Measurements from ENCODE around the gene PMCH. TPM values are rescaled to one million over a fixed set of nuclear protein-coding genes. Genes with fewer than 3 reads are reported as not detected.
"Not testable (repeated sequence)": the region's sequence is repeated elsewhere in the genome, so short reads cannot be mapped to it uniquely, and the experiment has no call there.

Gene PMCH, protein sequence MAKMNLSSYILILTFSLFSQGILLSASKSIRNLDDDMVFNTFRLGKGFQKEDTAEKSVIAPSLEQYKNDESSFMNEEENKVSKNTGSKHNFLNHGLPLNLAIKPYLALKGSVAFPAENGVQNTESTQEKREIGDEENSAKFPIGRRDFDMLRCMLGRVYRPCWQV
- not detected for total RNA-seq

DNA sequence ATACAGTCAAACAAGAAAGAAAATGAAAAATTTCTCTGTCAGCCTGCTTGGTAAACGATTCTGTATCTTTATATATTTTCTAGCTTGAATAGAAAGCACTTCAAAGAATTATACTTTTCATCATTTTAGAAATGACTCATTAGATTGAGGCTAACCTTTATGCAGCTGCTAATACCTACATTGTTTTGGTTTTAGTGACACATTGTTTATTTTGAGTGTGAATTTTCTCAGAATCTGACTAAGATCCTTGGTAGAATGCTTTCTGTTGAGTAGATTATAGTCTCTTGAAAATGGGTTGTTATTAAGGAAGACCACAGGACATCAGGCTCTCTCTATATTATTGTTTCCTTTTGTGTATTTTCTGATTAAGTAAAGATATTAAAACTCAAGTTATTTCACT is at the start of gene PMCH:
Gene PMCH (minus strand): TSS at position 45 of the 400 bp plus-strand sequence. CDS start 63 bp downstream, outside the sequence.
- DNase-seq, result no peak

DNA sequence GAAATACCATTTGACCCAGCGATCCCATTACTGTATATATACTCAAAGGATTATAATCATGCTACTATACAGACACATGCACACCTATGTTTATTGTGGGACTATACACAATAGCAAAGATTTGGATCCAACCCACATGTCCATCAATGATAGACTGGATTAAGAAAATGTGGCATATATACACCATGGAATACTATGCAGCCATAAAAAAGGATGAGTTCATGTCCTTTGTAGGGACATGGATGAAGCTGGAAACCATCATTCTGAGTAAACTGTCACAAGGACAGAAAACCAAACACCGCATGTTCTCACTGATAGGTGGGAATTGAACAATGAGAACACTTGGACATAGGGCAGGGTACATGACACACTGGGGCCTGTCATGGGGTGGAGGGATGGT is 43.2 kb upstream of the PMCH start:
- DNase-seq, result not testable (repeated sequence)

DNA sequence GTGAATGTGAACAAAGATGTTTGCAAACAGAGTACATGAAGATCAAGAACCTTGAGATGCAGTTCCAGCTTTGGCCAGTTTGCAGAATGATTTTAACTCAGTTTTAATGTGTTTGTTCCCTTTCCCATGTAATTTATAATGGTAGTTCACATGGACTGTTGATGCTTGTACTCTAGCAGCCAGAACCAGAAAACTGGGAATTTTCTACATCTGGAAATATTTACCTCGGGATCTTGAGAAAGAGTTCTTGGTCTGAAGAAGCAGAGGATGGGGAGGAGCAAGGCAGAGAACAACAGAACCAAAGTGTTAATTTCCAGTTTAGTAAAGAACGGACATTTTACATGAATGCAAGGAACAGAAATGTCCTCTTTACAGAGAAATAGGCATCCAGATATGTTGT is 37.0 kb upstream of the PMCH start:
- no peak for DNase-seq

DNA sequence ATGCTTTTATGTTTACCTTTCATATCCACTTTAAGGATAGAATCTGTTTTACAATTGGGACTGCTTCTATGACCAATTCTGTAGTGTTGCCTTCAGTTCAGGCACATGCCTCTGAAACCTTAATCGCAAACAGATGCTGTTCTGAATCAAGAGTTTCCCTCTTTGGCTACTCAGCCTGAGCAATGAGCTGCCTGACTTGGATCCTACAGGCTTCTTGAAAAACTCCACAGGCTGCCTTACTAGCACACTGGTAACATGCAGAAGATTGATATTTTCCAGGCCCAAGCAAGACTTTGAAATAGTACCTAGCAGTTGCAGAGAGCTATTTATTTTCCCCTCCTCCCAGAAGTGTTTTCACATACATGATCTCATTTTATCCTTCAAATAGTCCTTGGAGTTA is 34.8 kb upstream of the PMCH start:
- DNase-seq, result peak; percentile 91

DNA sequence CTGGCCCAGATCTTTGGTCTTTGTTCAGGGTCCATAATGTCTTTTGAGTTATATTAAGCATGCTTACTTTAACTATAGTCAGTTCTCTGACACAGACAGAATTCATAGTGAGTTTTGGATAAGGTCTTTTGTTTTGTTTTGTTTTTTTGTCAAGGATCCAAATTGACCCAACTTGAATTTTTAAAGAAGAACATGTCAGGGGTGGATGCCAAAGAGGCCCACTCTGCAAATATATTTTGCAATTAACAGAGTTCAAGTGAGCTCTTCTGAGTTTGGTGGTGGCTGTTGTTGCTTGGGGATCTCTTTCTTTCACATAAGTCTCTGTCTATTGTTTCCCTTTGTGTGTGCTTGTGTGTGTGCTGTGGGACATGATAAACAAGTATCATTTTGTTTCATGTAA is 34.4 kb upstream of the PMCH start:
- DNase-seq, result peak; percentile 71

DNA sequence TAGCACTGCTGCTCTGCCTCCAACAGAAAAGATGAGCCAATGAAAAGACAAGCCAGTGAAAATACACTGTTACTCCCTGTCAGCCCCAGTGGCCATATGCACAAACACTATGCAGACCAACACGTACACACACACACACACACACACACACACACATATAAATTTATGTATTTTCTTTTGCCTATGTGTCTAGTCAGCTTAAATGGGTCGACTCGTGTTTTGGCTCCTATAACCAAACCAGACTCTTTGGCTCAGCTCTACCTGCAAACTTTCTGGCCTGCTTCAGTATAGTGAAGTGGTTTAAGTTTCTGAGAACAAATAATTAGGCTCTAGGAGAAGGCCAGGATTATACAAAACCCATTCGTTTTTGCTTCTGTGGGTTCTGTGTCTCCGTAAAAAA is 30.3 kb upstream of the PMCH start:
- peak; percentile 30 for DNase-seq

DNA sequence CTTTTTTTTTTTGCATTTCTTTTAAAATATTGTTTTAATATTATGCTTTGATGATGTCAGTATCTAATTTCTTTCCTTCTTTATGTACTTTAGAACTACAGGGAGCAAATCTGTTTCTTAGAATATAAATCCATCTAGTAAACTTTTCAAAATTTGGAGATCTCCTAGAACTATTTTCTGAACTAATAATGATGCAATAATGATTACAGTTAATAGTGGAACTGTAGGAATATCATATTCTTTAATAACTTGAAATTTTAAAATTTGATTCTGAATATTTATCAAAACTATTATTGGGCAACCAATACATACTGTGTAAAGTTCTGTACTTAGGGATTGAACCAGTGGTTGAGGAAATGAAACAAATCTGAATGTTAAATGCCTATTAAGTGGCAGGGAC is 23.1 kb upstream of the PMCH start:
- no peak for DNase-seq

DNA sequence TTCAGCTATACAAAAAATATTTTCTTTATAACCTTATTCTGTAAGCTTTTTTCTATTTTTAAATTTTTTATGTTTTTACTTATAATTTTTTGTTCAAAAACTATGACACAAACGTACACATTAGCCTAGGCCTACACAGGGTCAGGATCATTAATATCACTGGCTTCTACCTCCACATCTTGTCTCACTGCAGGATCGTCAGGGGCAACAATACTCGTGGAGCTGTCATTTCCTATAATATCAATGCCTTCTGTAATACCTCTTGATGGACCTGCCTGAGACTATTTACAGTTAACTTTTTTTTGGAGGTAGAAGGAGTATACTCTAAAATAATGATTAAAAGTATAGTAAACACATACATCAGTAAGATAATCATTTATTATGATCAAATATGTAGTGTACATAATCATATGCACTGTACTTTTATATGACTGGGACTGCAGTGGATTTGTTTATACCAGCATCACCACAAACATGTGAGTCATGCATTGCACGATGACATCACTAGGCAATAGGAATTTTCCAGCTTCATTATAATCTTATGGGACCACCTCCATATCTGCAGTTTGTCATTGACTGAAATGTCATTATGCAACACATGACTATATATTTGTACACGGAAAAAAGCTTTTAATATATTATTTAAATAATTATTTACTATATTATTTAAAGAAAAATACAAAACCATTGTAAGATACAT is 18.5 kb upstream of the PMCH start:
- no peak for DNase-seq

DNA sequence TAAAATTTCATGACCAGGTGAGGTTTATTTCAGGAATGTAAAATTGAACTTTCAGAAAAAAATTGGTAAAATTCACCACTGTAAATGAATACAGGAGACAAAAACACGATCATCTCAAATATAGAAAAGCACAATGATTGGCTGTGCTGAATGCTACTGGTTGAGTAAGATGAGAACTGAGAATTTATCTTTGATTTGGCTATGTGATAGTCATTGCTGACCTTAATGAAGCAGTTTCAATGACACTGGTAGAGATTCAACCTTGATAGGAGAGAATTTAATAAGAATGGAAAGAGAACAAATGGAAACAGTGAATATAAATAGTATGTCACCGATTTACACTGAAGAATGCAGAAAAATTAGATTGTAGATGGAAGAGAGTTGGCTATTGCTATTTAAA is 6.4 kb upstream of the PMCH start:
- DNase-seq, result no peak

DNA sequence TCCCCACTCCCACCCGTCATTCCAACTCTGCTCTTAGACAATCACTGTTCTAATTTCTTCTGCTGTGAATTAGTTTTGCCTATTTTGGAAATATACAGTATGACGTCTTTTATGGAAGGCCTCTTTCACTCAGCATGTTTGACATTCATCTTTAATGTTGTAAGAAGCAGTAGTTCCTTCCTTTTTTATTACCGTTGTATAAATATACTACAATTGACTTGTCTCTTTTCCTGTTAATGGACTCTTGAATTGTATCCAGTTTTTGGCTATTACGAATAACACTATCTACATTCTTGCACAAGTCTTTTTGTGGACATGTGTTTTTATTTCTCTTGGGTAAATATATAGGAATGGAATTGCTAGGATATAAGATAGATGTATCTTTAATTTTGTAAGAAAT is 4.9 kb upstream of the PMCH start:
- DNase-seq, result no peak

DNA sequence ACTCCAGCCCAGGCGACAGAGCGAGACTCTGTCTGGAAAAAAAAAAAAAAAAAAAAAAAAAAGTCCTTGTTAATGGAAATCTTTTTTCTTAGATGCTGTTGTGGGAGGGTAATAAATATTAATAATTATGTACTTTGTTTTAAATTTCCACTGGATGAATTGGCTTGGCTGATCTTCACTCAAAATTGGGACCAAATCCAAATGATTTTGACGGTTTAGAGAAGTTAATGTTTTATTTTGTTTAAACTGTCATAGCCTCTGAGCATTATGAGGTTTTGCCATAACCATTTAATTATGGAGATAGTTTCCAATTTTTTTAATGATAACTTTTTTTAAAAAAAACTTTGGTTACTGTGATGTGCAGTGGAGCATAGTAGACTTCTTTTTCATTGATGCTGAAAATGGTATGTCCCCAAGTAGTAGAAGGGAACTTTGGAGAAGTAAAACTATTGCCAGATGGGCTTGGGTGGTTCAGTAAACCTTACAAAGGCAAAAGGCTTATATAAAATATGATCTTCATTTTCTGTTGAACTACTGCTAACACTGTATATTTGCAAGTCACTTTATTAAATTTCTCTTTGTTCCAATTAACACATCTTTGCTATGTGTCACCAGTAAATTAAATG is 3.9 kb upstream of the PMCH start:
- no peak for DNase-seq

DNA sequence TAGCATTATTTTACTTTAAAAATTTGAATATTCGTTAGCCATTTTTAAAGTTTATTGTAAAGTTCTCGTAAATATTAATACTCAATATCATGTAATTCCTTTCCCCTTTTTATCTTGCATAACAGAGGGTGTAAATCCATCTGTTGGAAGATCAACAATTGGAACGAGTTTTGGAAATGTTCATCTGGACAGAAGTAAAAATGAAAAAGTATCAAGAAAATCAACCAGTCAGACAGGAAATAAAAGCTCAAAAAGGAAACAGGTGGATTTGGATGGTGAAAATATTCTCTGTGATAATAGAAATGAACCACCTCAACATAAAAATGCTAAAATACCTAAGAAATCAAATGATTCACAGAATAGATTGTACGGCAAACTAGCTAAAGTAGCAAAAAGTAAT is 1.8 kb downstream of the PMCH start:
- no peak for DNase-seq

DNA sequence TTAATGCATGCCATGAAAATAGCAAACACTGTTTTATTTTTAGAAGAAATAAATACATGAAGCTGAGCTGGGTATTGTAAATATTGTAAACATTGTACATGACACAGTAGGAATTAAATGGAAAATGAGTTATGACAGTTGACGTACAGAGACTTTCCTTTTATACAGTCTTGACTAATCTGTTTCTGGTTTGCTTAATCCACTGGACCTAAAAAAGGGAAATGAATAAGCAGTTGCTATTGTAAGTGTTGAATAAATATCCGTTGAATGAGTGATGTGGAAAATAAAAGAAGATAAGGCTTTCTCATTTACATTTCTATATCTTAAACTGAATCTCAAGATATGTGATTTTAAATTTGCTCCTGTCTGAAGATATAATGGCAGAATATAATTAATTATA is 15.0 kb downstream of the PMCH start:
- DNase-seq, result no peak

DNA sequence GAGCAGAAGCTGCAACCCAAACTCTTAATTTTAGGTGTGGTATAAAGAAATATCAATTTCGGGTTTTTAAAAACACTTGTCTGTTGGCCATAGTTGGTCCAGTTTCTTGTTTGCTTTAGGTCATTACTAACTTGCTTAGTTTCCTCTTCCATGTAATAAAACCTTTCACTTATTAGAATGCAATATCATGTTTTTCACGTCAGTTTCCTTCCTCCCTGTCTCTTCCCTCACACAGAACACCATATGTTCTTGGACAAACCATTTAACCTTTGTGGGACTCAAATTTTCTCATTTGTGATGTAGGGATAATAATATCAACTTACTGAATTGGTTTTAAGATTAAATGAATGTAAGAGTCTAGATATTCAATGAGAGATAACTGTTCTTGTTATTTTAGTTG is 22.9 kb downstream of the PMCH start:
- DNase-seq, result no peak

DNA sequence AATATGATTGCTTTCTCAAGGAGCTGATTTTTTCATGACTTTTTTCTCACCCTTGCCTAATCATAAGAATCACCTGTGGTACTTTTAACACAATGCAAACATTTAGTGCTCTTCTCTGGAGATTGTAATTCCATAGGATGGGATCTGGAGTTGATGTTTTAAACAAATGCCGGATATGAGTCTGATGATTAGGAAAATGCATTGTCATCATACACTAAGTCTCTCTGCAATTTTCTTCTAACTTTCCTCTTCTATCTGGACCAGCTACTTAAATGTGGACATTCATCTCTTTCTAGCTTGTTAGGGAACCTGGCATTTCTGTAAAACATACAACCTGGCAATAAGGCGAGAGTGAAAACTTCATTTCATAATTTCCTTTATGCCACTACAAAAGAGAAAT is 23.5 kb downstream of the PMCH start:
- no peak for DNase-seq

DNA sequence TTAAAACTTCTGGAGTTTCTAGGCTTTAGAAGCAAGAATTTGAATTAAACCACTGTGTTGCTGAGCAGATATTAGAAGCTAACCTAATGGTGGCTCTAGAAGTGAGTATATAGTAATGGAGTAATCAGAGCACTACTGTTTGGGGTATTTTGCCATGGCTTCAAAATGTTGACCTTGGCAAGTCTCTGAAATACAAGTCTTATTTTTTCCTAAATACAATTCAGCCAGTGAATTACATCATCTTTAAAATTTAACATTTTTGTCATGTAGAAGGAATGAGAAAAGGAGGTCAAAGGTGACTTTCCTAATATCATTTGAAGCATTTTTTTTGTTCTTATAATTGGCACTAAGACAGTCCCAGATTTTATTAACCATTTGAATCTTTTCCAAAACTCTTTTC is 25.2 kb downstream of the PMCH start:
- peak; percentile 14 for DNase-seq

DNA sequence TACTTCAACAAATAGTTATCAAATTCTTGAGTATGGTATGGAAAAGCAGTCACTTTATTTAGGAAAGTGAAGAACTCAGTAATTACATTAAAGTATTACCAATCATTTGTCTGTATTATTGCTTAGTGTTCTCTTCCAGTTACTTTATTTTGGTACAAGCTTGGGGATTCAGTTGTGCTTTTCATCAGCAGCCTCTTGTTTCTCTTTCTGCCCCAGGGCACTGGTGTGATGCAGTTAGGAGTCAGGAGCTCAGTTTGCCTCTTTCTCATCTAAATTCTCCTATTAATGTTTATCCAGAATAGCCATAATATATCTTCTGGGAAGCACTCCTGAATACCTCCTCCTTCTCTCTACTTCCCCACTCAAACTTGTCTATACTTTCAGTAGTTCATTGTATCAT is 25.7 kb downstream of the PMCH start:
- DNase-seq, result no peak

DNA sequence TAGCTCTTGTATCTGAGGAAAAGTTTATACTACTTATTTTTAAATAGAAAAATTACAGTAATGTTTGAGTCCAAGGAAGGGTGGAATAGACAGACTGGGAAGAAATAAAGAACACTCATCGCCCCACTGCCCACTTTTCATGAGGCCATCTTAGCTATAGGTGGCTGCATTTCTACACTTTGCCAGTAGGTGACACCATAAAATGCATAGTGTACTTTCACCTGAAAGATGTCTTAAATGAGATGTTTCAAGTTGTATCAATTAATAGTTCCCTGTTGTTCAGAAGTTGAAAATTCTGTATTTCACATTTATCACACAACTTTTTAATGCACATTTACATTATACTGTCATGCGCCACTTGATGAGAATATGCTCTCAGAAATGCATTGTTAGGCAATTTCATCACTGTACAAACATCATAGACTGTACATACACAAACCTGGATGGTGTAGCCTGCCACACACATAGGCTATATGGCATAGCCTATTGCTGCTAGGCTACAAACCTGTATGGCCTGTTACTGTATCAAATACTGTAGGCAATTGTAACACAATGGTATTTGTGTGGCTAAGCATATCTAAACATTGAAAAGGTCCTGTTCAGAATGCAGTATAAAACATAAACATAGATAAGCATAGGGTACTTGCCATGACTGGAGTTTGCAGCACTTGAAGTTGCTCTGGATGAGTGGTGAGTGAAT is 27.6 kb downstream of the PMCH start:
- peak; percentile 54 for DNase-seq

DNA sequence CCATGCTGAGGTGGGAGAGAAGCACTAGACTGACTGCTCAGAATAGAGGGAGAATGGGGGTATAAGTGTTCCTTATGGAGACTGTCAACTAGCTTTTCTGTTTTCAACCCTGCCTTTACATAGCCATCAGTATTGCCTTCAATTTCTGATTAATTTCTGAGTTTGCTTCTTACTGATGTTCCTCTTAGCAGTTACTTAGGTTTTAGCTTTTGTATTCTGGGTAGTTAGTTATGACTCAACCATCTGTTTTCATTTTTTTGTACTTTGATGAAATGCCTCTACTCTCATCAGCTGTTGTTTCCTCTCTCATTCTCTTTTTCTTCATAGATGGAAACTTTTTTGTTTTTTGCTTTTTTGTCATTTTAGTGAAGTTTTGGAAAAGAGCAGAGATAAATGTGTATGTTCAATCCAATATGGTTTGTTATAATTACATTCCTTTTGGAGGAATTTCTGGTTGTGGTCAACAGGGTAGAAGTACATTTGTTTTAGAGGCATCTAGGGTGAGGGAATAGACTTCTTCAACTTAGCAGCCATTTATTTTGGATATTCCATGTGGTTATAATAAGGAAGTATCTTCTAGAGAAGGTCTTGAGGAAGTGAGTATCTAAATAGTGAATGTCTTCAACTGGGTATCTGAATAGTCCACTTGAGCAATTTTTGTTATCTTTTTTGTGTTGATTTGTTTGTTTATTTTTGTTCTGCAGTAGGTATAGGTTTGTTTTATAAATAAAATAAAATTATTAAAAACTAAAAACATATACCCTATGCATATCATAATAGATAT is 29.6 kb downstream of the PMCH start:
- no peak for DNase-seq

DNA sequence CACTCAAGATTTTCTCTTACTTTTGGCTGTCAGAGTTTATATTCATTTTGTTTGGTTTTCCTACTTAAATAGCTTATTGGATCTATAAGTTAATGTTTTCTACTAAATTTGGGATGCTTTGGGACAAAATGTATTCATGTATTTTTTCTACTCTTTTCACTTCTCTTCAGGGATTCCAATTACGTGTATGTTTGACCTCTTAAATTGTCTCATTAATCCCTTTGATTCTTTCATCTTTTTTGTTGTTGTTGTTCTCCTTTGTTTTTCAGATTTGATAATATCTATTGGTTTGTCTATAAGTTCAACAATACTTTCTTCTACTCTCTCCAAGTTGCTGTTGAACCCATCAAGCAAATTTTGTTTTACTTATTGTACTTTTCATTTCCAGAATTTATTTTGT is 34.2 kb downstream of the PMCH start:
- no peak for DNase-seq

DNA sequence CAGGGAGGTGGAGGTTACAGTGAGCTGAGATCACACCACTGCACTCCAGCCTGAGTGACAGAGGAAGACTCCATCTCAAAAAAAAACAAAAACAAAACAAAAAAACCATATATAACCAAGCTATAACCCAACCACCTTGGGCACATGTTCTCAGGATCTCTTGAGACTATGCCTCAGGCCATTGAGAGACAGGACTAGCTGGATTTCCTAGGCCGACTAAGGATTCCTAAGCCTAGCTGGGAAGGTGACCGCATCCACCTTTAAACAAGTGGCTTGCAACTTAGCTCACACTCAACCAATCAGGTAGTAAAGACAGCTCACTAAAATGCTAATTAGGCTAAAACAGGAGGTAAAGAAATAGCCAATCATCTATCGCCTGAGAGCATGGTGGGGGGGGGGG is 42.4 kb downstream of the PMCH start:
- DNase-seq, result not testable (repeated sequence)

DNA sequence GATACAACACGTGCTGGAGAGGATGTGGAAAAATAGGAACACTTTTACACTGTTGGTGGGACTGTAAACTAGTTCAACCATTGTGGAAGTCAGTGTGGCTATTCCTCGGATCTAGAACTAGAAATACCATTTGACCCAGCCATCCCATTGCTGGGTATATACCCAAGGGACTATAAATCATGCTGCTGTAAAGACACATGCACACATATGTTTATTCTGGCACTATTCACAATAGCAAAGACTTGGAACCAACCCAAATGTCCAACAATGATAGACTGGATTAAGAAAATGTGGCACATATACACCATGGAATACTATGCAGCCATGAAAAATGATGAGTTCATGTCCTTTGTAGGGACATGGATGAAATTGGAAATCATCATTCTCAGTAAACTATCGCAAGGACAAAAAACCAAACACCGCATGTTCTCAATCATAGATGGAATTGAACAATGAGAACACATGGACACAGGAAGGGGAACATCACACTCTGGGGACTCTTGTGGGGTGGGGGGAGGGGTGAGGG is 50.5 kb downstream of the PMCH start:
- DNase-seq, result not testable (repeated sequence)
